Stimulated activated CD8-positive, alpha-beta memory T cell treated with anti-CD3 and anti-CD28 coated beads, Interleukin-7, amount 100 ng/mL, for 48 hours (primary cell): ENCODE data around the gene CBY2.

ENCODE experiments used
- DNase-seq, 2 donors: peaks; one replicate each; pipeline ENCODE4 v3.0.0-alpha.2; 2020; ENCODE audit warnings: low read depth in 1 of 2; ENCODE audit errors: extremely low read depth in 1 of 2

The CBY2 gene

GRCh38 chr13:45700971-45701900 is 884 bp upstream of the CBY2 start:
- no peak for DNase-seq

GRCh38 chr13:45702869-45703391 is 810 bp downstream of the CBY2 start:
- no peak for DNase-seq

- no peak for DNase-seq
Observed at GRCh38 chr13:45704211-45704739, 2.2 kb downstream of the CBY2 start.

GRCh38 chr13:45704854-45705695 is 3.0 kb downstream of the CBY2 start:
- no peak for DNase-seq

- DNase-seq = no peak
Observed at GRCh38 chr13:45705918-45706317, 3.8 kb downstream of the CBY2 start.

GRCh38 chr13:45707516-45708100 is 5.5 kb downstream of the CBY2 start:
- DNase-seq = no peak

GRCh38 chr13:45711951-45712350 is 9.8 kb downstream of the CBY2 start:
- no peak for DNase-seq

- DNase-seq = no peak
Observed at GRCh38 chr13:45713106-45713690, 11.1 kb downstream of the CBY2 start.

GRCh38 chr13:45713721-45714120 is 11.6 kb downstream of the CBY2 start:
- no peak for DNase-seq

GRCh38 chr13:45714170-45714569 is 12.1 kb downstream of the CBY2 start:
- DNase-seq = no peak

GRCh38 chr13:45715351-45715750 is 13.2 kb downstream of the CBY2 start:
- no peak for DNase-seq

GRCh38 chr13:45717349-45717748 is 15.2 kb downstream of the CBY2 start:
- DNase-seq = no peak

- DNase-seq = no peak
Observed at GRCh38 chr13:45718063-45718462, 15.9 kb downstream of the CBY2 start.

GRCh38 chr13:45718992-45719391 is 16.9 kb downstream of the CBY2 start:
- DNase-seq = no peak

- DNase-seq = no peak
Observed at GRCh38 chr13:45721203-45721731, 19.1 kb downstream of the CBY2 start.

GRCh38 chr13:45723798-45724197 is 21.7 kb downstream of the CBY2 start:
- no peak for DNase-seq

- DNase-seq = no peak
Observed at GRCh38 chr13:45728759-45729158, 26.6 kb downstream of the CBY2 start.

- no peak for DNase-seq
Observed at GRCh38 chr13:45731455-45731854, 29.3 kb downstream of the CBY2 start.

- no peak for DNase-seq
Observed at GRCh38 chr13:45732916-45733315, 30.8 kb downstream of the CBY2 start.

- no peak for DNase-seq
Observed at GRCh38 chr13:45733361-45733760, 31.2 kb downstream of the CBY2 start.
